HEK293 (cell line): ENCODE data around the gene PRSS16.

Experiments
- PATZ1 ChIP-seq: fragments of 450-650 bp; formaldehyde crosslinking; IDR thresholded peaks from 2 replicates; pipeline ENCODE4 v1.5.1; 2016; ENCODE audit warnings: missing biosample characterization, missing genetic modification characterization
- TRIM28 ChIP-seq: IDR thresholded peaks from 2 replicates; pipeline ENCODE4 v1.6.1; 2011; ENCODE audit warnings: low read length, control low read depth, borderline replicate concordance
- WT1 ChIP-seq: fragments of 450-650 bp; formaldehyde crosslinking; IDR thresholded peaks from 2 replicates; pipeline ENCODE4 v1.5.1; 2016; ENCODE audit warnings: missing biosample characterization, missing genetic modification characterization
- ZBTB17 ChIP-seq: fragments of 450-650 bp; formaldehyde crosslinking; IDR thresholded peaks from 2 replicates; pipeline ENCODE4 v1.5.1; 2016; ENCODE audit warnings: missing biosample characterization, missing genetic modification characterization
- ZBTB20 ChIP-seq: fragments of 450-650 bp; formaldehyde crosslinking; IDR thresholded peaks from 2 replicates; pipeline ENCODE4 v1.5.1; 2016; ENCODE audit warnings: missing biosample characterization, missing genetic modification characterization
- ZBTB44 ChIP-seq: fragments of 450-650 bp; IDR thresholded peaks from 2 replicates; pipeline ENCODE4 v1.5.1; 2018; ENCODE audit warnings: missing biosample characterization, mild to moderate bottlenecking, missing genetic modification characterization
- ZBTB8A ChIP-seq: fragments of 450-650 bp; formaldehyde crosslinking; IDR thresholded peaks from 2 replicates; pipeline ENCODE4 v1.5.1; 2016; ENCODE audit warnings: missing biosample characterization, missing genetic modification characterization
- ZNF175 ChIP-seq: fragments of 450-650 bp; formaldehyde crosslinking; IDR thresholded peaks from 2 replicates; pipeline ENCODE4 v1.5.1; 2016; ENCODE audit warnings: missing biosample characterization, missing genetic modification characterization
- ZNF19 ChIP-seq: fragments of 450-650 bp; formaldehyde crosslinking; IDR thresholded peaks from 2 replicates; pipeline ENCODE4; 2016; ENCODE audit warnings: missing biosample characterization, missing genetic modification characterization, low read depth
- ZNF26 ChIP-seq: fragments of 450-650 bp; formaldehyde crosslinking; IDR thresholded peaks from 2 replicates; pipeline ENCODE4 v1.5.1; 2016; ENCODE audit warnings: missing biosample characterization, missing genetic modification characterization
- ZNF37A ChIP-seq: fragments of 450-650 bp; IDR thresholded peaks from 2 replicates; pipeline ENCODE4 v1.5.1; 2018; ENCODE audit warnings: missing biosample characterization, missing genetic modification characterization
- ZNF404 ChIP-seq: fragments of 450-650 bp; formaldehyde crosslinking; IDR thresholded peaks from 2 replicates; pipeline ENCODE4 v1.5.1; 2017; ENCODE audit warnings: missing biosample characterization, missing genetic modification characterization
- ZNF521 ChIP-seq: fragments of 450-650 bp; formaldehyde crosslinking; IDR thresholded peaks from 2 replicates; pipeline ENCODE4 v1.5.1; 2017; ENCODE audit warnings: missing biosample characterization, mild to moderate bottlenecking, missing genetic modification characterization
- ZNF549 ChIP-seq: fragments of 450-650 bp; IDR thresholded peaks from 2 replicates; pipeline ENCODE4 v1.5.1; 2018; ENCODE audit warnings: missing biosample characterization, missing genetic modification characterization, mild to moderate bottlenecking, inconsistent platforms, moderate library complexity
- ZNF600 ChIP-seq: fragments of 450-650 bp; formaldehyde crosslinking; IDR thresholded peaks from 2 replicates; pipeline ENCODE4 v1.5.1; 2016; ENCODE audit warnings: missing biosample characterization, missing genetic modification characterization
- ZNF785 ChIP-seq: fragments of 450-650 bp; formaldehyde crosslinking; IDR thresholded peaks from 2 replicates; pipeline ENCODE4 v1.5.1; 2016; ENCODE audit warnings: missing biosample characterization, missing genetic modification characterization
- TF ChIP-seq, protein P1 (sequence below): fragments of 450-650 bp; formaldehyde crosslinking; IDR thresholded peaks from 2 replicates; pipeline ENCODE4 v1.5.1; 2016; ENCODE audit warnings: missing biosample characterization, missing genetic modification characterization
- TF ChIP-seq, protein P2 (sequence below): fragments of 450-650 bp; formaldehyde crosslinking; IDR thresholded peaks from 2 replicates; pipeline ENCODE4 v1.5.1; 2016; ENCODE audit warnings: missing biosample characterization, missing genetic modification characterization
- TF ChIP-seq, protein P3 (sequence below): sonication (generic); formaldehyde crosslinking; IDR thresholded peaks from 2 replicates; pipeline ENCODE4 v1.8.1; 2022; ENCODE audit warnings: mild to moderate bottlenecking, moderate library complexity, missing genetic modification reagents

PRSS16 gene

GRCh38 chr6:27288136-27289044 lies 40.9 kb downstream of the PRSS16 start (continued):
- TF ChIP-seq ZBTB44 (tag by site-specific recombination) = no peak
- 0 out of 2 replicates have a peak, but pooled peaks have one; percentile 9 for TF ChIP-seq WT1
- peak; percentile 82 for TF ChIP-seq ZBTB17 (tag by site-specific recombination)
- TF ChIP-seq ZNF19 (tag by site-specific recombination) = no peak
- TF ChIP-seq, protein P1, sequence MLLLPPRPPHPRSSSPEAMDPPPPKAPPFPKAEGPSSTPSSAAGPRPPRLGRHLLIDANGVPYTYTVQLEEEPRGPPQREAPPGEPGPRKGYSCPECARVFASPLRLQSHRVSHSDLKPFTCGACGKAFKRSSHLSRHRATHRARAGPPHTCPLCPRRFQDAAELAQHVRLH (tag by site-specific recombination) = no peak
- TF ChIP-seq ZNF175 (tag by site-specific recombination) = no peak
- TF ChIP-seq, protein P2, sequence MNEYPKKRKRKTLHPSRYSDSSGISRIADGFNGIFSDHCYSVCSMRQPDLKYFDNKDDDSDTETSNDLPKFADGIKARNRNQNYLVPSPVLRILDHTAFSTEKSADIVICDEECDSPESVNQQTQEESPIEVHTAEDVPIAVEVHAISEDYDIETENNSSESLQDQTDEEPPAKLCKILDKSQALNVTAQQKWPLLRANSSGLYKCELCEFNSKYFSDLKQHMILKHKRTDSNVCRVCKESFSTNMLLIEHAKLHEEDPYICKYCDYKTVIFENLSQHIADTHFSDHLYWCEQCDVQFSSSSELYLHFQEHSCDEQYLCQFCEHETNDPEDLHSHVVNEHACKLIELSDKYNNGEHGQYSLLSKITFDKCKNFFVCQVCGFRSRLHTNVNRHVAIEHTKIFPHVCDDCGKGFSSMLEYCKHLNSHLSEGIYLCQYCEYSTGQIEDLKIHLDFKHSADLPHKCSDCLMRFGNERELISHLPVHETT (tag by site-specific recombination) = no peak; the same call in 1 of the 2 replicates
- TF ChIP-seq ZBTB20 (tag by site-specific recombination) = peak; percentile 97
- no peak for TF ChIP-seq ZNF785
- TF ChIP-seq ZNF600 (tag by site-specific recombination) = peak; percentile 27
- no peak for TF ChIP-seq ZNF404 (tag by site-specific recombination)
- TF ChIP-seq, protein P3, sequence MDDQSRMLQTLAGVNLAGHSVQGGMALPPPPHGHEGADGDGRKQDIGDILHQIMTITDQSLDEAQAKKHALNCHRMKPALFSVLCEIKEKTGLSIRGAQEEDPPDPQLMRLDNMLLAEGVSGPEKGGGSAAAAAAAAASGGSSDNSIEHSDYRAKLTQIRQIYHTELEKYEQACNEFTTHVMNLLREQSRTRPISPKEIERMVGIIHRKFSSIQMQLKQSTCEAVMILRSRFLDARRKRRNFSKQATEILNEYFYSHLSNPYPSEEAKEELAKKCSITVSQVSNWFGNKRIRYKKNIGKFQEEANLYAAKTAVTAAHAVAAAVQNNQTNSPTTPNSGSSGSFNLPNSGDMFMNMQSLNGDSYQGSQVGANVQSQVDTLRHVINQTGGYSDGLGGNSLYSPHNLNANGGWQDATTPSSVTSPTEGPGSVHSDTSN = no peak
- TF ChIP-seq TRIM28 = peak; percentile 30; the same call in 1 of the 2 replicates
- no peak for TF ChIP-seq ZNF26 (tag by site-specific recombination)
- TF ChIP-seq PATZ1 (tag by site-specific recombination) = peak; percentile 47; the same call in 1 of the 2 replicates
- TF ChIP-seq ZNF37A (tag by site-specific recombination) = no peak
- 0 out of 2 replicates have a peak, but pooled peaks have one; percentile 7 for TF ChIP-seq ZBTB8A (tag by site-specific recombination)
- no peak for TF ChIP-seq ZNF521 (tag by site-specific recombination)
- no peak for TF ChIP-seq ZNF549 (tag by site-specific recombination)
